K562 (cell line): ENCODE data around the gene C5AR2. TPM values are rescaled to one million over a fixed set of nuclear protein-coding genes. Genes with fewer than 3 reads are reported as not detected.

Experiments used
- E2F1 ChIP-seq: sonication (generic); formaldehyde crosslinking; IDR thresholded peaks from 2 replicates; pipeline ENCODE4 v1.8.1; 2023; ENCODE audit warnings: mild to moderate bottlenecking, missing genetic modification reagents, moderate library complexity
- JUND ChIP-seq, 2 experiments: IDR thresholded peaks; 2 replicates in 1 of 2; 3 replicates in 1 of 2; pipeline ENCODE4 v1.6.1; 2011; ENCODE audit warnings: borderline replicate concordance in 2 of 2, low read depth in 2 of 2, low read length in 2 of 2, improper control_type of control experiment in 1 of 2, missing biosample characterization in 1 of 2, missing genetic modification characterization in 1 of 2, missing genetic modification reagents in 1 of 2
- NEUROD1 ChIP-seq: fragments of 150-350 bp; IDR thresholded peaks from 2 replicates; pipeline ENCODE4 v1.6.1; 2014; ENCODE audit warnings: borderline replicate concordance, low read length, low read depth; ENCODE audit not compliant: partially characterized antibody
- REST ChIP-seq, 2 experiments: fragments of 450-650 bp; formaldehyde crosslinking in 1 of 2; IDR thresholded peaks; 2 replicates each; pipeline versions ENCODE4 v1.4.0 to v1.6.1; 2014 to 2020; ENCODE audit warnings: mild to moderate bottlenecking in 2 of 2, borderline replicate concordance in 1 of 2, low read depth in 1 of 2
- SP2 ChIP-seq: IDR thresholded peaks from 2 replicates; pipeline ENCODE4 v1.6.1; 2011; ENCODE audit warnings: mild to moderate bottlenecking, low read depth, low read length, moderate library complexity; ENCODE audit not compliant: poor library complexity, severe bottlenecking; ENCODE audit errors: extremely low read depth
- TSC22D4 ChIP-seq: fragments of 450-650 bp; IDR thresholded peaks from 2 replicates; pipeline ENCODE4 v1.6.1; 2016; ENCODE audit warnings: missing genetic modification characterization, missing biosample characterization, control low read depth
- ZC3H11A ChIP-seq: IDR thresholded peaks from 2 replicates; pipeline ENCODE4 v1.6.1; 2012; ENCODE audit warnings: low read depth, low read length, improper control_type of control experiment
- ZNF407 ChIP-seq: fragments of 450-650 bp; IDR thresholded peaks from 2 replicates; pipeline ENCODE4 v1.6.1; 2016; ENCODE audit warnings: low read depth
- polyA plus RNA-seq, 8 experiments: library from polyadenylated mRNA; depleted of rRNA in 4 of 8; stranded (reverse) in 5 of 8; unstranded in 3 of 8; fragments of >200 nt; fragmentation: Nextera tagmentation in 2 of 8; fragmentation: Illumina TruSeq in 1 of 8; extraction: Ambion mirVana in 2 of 8; extraction: Trizol in 1 of 8; gene quantifications; 2 replicates each; pipeline versions ENCODE4 v1.2.1 to v1.2.3, GENCODE V29; 2011 to 2014; ENCODE audit warnings: inconsistent platforms in 1 of 8, missing spikeins in 1 of 8
- total RNA-seq, 7 experiments: library from RNA; depleted of rRNA in 6 of 7; stranded (reverse); fragments of >200 nt in 6 of 7; fragmentation: Illumina TruSeq in 2 of 7; extraction: Trizol in 2 of 7; gene quantifications; 2 replicates each; pipeline versions ENCODE4 v1.2.1 to v1.2.3, GENCODE V29; 2011 to 2021; ENCODE audit warnings: low replicate concordance in 1 of 7

C5AR2 gene
- total and polyA plus RNA-seq, 9 of the 15 experiments (the other 6 are each of a cell fraction or from before 2014, with no cell fraction given): 0.01 to 1.1 (median 0.13) TPM

- no peak for TF ChIP-seq SP2
- TF ChIP-seq NEUROD1: no peak
- no peak for TF ChIP-seq TSC22D4
- TF ChIP-seq REST (IDR thresholded peaks at IDR 0.05; ENCODE audit: borderline replicate concordance): peak; percentile 40; the same call in 1 of the 2 replicates
- no peak for TF ChIP-seq REST (CRISPR knock-in tag; IDR thresholded peaks at IDR 0.05; ENCODE audit: low read depth)
- TF ChIP-seq ZNF407: no peak
- no peak for TF ChIP-seq E2F1 (CRISPR knock-in tag)
- TF ChIP-seq ZC3H11A: no peak
- no peak for TF ChIP-seq JUND (IDR thresholded peaks at IDR 0.05; ENCODE audit: borderline replicate concordance, low read depth, low read length)
- TF ChIP-seq JUND (tag; IDR thresholded peaks at IDR 0.05; ENCODE audit: borderline replicate concordance, low read depth, low read length): no peak
Measured at GRCh38 chr19:47284324-47284899, 47.6 kb upstream of the C5AR2 start (continued).
